ENCODE data around the gene PNMA1.

PNMA1 gene, protein sequence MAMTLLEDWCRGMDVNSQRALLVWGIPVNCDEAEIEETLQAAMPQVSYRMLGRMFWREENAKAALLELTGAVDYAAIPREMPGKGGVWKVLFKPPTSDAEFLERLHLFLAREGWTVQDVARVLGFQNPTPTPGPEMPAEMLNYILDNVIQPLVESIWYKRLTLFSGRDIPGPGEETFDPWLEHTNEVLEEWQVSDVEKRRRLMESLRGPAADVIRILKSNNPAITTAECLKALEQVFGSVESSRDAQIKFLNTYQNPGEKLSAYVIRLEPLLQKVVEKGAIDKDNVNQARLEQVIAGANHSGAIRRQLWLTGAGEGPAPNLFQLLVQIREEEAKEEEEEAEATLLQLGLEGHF

DNA sequence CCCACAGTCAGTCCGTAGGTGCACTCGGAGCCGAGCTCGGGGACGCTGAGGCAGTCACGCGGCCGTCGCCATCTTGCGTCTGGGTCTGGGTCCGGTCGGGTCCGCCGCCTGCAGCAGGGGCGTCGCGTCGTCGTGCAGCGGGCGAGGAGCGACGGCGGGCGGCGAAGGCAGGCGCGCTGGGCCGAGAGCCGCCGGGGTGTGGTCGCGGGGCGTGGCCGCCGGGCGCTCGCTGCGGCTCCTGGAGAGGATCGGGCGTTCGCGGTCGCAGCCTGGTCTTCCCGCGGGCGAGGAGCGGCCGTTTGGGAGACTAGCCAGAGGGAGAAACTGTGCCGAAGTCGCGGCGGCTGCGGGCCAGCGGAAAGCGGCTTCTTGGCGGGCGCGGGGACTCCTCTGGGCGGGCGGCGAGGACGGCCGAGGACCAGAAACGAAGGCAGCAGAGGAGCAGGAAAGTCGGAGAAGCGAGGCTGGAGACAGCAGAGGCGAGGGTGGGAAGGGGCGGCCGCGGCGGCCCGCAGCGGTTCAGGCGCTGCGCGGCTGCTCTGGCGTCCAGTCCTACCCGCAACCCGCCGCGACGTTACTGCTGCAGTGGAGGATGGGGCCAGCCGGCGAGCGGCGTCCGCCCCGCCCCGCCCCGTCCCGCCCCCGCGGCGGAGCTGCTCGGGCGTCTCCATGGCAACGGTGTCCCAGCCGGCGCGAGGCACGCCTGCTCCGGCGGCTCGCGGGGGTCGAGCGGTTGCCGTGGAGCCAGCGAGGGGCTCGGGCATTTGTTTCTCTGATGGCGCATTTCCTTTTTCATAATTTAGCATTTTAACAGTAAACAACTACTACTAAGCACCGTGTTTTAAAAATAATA is at the start of gene PNMA1:
TSS of gene PNMA1 (minus strand) at position 582 of the 853 bp plus-strand sequence. CDS start 745 bp downstream, outside the sequence.
- DNase-seq (ENCODE audit: low read depth): peak; percentile 79

DNA sequence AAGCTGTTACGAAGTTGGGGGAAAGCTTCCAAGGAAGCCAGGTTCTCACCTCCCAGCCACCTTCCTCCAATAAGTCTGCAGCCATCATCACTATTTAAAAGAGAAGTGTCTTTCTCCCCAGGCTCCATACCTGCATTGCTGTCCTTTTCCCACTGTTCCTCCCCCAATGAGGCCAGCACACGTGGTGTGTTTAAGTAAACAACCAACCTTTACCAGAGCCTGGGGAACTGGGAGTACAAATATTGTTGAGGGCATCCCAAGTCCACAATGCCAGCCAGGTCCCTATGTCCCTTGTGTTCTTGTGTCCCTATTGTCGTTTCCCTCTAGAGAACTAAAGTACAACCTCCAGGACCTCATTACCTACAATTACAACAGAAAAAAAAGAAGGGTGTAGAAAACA is 49.2 kb upstream of the PNMA1 start:
- DNase-seq (ENCODE audit: low read depth): no peak

DNA sequence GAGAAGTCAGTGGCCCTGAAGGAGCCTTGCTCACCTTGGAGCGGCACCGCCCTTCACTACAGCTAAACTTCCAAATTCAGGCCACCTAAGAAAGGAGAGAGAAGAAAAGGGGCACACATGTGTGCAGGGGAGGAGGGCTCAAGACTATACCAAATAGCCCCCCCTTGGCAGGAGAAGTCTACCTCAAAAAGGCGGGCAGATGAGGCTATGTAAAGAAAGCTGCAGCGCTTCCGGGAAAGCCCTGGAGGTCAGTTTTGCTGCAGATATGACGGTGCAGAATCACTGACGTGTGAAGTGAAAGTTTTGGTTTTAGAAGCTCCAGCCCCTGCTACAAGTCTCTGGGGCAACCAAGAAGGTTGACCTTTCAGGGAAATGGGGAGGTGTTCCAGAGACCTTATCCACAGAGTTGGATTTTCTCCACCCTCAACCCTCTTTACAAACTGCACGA is 48.2 kb upstream of the PNMA1 start:
- DNase-seq (ENCODE audit: low read depth): no peak

DNA sequence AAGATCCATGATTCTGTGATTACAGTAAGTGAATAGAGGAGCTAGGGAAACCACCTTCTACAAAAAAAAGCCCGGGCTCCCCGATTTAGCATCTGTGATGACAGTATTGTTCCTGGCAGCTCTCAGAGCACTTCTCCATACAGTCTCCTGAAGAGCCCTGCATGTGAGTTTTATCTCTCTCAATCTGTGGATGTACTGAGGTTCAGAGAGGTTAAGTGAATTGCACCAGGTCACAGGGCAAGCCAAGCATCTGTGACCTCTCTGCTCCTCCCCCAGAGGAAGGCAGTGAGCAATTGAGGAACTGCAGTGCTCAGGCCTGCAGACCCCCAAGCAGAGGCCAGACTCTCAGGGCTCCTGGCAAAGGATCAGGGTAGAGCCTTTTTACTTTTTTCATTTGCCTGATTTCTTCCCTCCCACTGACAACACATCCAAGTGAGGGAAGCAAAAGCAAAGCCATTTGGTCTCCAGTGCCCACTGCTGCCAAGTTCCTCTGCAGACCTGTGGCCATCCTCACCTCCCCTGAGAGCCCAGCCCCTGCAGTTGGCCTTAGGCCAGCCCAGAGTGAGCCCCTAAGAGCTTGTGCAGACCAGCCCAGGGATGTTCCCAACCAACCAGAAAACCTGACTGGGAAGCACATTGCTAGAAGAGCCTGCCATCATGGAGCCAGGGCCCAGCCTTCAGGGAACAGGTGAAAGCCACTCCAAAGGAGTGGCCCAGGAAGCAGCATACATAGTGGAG is 47.6 kb upstream of the PNMA1 start:
- no peak for DNase-seq (ENCODE audit: low read depth)

DNA sequence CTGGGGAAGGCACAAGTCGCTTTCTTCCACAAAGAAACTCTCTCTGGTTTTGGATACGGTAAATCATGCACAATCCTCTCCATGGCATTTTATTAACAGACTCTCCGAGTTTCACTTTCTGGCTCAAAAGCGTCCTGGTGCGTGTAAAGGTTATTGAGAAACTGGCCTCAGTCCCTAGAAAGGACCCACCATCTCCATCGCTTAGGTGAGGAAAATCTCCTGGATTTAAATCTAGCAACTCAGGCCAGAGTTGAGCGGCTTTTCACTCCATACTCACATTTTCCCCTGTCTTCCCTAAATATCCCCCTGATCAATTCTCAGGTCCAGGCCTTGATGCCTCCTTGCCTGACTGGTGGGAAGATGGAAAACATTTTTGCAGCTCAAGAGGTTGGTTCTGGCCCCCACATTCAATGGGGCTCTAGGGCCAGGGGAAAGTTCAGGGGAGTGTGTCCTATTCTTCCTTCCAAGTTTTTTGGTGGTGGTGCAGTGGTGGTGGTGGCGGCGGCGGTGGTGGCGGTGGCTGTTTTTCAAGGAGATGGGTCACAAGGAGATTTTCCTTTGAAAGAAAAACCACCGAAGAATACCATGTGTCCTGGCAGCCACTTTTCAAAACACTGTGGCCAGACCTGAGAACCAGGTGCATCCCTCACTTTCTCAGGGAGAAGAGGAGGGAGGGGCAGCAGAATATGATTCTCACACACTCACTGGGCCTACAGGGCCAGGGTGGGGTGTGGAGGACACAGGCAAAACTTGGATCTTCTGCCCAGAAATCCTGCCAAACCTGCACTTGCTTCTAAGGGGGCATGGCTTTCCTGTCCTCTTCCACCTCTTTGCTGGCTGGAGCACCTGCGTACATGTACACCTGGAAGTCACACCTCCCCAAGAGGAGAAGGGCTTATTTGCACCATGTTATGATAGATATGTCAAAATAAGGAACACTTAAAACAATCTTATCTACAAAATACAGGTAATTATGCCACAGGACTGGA is 46.7 kb upstream of the PNMA1 start:
- no peak for DNase-seq (ENCODE audit: low read depth)

DNA sequence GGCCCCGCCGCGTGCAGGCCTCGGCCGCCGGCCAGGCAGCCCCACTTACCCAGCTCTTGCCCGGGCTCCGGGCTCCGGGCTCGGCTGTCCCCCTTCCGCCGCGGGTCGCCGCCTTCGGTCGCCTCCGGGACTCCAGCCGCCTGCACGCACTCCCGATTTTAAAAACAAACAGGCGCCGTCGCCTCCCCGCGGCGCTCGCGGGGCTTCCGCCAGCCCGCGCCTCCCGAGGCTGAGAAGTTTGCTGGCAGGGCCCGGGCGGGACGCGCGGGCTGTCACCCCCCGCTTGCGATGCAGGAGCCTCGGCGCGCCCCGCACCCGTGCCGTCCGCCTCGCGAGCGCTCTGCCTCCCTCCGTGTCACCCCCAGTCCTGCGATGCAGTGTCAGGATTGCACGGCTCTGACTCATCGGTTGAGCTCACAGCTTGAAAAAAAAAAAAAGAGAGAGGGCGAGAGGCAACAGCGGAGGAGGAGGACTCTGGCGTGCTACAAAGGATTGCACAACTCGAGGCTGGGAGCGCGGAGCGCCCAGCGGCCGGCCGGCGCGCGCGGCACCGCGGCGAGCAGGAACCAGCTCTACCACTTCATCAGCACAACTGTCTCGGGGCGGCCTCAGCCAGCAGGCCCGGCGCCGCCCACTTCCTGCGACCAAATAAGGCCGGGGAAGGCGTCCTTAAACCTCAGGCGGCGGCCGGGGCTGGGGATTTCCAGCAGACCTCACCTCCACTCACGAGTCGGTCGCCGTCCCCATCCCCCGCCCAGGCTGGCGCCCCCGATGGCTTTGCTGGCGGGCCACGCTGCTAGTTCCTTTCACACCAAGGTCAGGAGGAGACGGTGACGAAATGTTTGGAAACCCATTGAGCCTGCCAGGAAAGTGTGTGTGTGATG is 45.8 kb upstream of the PNMA1 start:
- peak; percentile 94 for DNase-seq (ENCODE audit: low read depth)

DNA sequence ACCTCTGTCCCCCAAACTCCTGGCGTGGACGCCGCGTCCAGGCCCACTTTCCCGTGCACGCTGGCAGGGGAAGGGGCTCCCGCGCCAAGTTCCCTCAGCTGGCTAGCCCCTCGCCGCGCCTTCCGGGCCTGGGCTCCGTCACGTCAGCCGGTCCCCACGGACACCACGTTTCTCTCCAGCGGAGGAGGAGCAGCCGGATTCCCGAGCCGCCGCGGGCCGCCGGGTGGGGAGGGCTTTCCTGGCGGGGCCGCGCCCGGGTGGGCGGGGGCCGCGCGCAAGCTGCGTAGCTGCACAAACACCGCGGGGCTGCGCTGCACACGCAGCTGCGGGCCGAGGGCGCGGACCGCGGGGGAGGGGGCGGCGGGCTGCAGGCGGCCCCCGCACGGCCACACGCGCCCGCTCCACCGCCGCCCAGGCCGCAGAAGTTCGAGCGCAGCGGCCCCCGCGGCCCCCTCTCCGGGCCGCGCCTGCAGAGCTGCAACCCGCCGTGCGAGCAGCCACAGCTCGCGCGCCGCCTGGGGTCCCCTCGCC is 45.1 kb upstream of the PNMA1 start:
- DNase-seq (ENCODE audit: low read depth): peak; percentile 41

DNA sequence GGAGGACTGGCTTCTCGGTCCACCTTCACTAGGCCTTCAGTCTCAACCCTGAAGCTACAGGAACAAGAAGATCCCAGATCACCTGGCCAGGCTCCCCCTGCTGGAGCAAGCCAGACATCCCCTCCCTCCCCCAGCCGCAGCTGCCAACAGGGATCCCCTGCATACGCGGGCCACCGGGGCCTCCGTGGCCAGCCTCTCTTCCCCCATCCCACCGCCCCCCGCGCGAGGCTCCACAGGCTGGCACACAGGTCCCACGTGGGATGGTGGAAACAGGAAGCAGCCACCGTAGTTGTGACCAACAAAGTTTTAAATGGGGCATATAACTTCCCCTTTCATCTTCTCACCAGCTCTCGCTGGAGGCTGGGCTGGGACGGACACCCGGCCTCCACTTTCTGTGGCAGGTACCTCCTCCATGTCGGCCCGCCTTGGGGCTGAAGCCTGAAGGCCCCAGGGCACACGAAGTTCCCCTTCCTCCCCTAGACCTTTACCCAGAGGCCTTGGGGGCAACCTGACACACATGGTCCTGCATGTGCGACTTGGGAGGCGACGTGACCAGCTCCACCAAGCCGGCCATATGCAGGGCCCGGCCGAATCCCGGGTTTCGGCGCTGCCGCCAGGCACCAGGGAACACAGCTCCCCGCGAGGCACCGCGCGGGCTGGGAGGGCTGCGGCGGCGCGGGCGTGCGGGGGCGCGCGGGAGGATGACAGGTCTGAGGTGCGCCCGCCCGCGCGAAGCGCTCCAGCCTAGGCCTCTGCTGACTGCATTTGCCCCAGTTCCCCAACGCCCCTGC is 44.4 kb upstream of the PNMA1 start:
- DNase-seq (ENCODE audit: low read depth): peak; percentile 60

DNA sequence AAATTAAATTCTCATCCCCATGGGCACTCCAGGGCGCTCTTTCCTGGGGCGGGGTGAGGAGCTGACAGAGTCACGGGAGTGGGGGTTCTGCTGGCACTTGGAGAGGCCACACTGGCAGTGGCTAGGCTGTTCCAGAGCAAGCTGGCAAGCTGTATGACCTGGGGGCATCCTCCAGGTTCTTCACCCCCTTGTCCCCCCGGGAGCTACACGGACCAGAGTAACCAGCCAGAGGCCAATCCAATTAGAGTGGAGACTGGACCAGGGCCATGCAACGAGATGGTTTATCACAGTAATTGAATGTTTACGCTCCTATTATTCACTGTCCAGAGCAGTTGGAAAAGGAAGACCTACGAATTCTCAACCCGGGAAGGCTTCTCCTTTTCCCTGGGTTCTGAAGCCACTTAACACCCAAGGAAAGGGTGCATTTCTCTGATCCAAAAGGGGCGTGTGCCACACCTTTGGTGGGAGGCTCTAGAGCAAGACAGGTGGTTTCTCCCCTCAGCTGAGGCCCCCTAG is 43.8 kb upstream of the PNMA1 start:
- DNase-seq (ENCODE audit: low read depth): no peak

DNA sequence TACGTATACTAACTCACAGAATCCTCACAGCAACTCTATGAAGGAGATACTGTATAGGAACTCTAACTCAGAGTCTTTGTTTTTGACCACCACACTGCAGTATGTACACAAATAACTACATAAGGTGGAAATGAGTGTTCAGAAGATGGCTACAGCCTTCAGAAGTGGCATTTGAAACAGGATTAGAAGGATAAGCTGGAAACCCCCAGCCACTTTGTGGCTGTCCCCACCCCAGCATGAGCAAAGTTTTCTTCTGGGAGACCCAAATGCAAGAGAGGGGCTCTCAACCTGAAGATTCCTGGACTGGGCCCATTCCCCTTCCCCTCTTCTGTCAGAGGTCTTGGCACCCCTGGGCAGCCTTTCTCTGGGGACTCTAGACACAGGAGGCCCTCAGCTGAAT is 43.2 kb upstream of the PNMA1 start:
- DNase-seq (ENCODE audit: low read depth): no peak

DNA sequence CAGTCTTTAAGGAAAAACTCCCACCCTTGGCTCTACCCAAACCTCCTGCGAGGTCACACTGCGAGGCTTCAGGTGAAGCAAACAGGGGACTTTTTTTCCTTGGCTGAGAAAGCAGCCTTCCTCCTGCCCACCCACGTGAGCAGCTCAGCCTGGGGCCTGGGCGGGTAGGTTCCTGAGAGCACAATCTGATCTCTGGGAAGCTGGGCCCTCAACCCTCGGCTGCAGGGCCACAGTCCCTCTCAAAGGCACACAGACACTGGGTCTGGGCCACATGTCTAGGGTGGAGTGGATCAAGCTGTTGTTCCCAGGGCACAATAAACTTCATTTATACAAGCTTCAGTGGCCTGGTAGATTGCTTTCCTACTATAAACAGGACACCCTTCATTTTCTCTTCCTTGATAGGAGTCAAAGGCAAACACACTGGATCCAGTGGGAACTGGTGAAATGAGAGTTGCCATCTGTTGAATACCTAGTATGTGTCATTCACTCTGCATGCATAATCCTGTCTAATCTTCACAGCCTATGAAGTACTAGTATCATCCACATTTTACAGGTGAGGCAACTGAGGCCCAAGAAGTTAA is 41.3 kb upstream of the PNMA1 start:
- no peak for DNase-seq (ENCODE audit: low read depth)

DNA sequence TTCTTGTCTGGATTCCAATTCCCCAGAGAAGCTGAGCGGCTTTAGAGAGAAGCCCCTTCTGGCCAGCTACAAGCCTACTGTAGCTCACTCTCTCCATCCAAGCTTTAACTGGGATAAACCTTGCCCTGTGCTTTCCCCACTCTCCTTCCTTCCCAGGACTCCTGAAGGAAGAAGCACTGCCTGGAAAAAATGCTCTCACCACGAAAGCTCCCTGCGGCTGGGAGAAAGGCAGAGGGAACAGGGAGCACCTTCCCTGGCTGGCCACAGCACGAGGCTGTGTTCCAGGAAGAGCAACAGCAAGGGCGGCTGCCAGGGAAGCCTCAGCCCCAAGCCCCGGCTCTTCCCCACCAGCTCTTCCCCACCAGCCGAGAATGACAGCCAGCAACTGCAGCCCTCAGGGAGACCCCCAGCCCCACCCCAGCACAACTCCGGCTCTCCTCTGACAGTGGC is 40.8 kb upstream of the PNMA1 start:
- no peak for DNase-seq (ENCODE audit: low read depth)

DNA sequence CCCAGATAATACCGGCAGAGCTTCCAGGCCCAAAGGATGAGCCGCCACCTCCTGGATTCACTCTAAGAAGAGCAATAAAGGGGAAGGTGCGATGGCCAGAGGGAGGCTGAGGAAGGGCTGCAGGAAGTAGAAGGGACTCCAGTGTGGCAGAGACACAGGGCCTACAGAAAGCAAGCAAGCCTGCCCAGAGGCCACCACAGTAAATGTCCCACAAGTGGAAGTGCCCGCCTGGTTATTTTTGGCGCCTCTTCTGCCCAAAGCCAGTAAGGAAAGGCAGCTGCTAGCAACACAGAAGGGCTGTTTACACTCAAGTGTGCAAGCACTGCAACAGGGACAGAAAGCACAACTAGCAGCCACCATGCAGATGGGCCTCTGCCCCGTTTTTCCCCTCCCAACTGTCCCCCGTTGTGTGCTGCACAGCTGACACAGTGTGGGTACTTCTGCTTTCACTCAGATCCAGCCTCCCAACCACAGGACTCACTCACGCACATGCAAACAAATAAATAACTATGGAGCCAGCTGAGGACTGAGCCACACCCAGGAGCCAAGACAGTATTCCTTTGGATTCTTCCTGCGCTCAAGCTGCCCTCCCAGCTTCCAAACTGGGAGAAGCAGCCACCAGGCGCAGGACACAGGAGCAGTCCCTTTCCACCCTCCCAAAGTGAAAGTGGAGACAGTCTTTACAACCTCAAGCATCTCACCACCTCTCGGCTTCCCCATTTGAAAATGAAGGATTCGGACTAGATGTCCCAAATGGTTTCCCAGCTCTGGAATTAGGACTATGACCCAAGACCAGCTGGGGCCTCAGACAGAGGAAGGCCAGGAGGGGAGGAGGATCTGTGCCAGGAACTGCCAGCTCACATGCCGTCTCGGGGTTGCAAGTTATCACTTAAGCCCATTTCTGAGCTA is 40.0 kb upstream of the PNMA1 start:
- DNase-seq (ENCODE audit: low read depth): no peak

DNA sequence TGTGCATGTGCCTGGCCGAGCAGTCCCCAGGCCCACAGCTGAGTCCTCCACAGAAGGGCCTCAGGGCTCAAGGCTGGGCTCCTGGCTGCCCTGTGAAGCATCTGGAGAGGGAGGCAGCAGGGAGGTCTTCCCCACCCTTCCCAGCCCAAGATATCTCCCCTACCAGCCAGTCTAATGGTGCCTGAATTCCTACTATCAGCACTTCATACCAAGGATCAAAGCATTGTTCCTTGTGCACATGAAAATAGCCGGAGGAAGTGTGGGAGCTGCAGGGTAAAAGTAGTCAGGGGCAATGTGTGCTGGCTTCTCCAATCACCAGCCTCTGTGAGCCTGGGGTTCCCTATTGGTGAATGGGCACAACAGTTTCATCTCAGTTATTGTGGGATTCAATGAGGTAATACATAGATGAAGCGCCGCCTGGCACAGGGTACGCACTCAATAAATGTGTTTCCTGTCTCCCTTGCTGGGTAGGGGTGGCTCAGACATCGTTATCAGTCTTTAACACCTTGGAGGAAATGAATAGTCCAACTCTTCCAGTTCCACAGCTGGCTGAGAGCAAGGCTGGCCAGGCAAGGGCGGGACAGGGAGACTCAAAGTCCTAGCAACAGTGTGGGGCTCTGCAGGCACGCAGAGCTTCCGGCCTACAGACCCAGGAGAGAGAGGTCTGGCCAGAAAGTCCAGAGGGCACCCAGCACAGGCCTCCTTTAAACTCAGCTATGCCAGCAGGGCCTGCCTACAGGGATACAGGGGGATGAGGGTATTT is 39.1 kb upstream of the PNMA1 start:
- DNase-seq (ENCODE audit: low read depth): no peak

DNA sequence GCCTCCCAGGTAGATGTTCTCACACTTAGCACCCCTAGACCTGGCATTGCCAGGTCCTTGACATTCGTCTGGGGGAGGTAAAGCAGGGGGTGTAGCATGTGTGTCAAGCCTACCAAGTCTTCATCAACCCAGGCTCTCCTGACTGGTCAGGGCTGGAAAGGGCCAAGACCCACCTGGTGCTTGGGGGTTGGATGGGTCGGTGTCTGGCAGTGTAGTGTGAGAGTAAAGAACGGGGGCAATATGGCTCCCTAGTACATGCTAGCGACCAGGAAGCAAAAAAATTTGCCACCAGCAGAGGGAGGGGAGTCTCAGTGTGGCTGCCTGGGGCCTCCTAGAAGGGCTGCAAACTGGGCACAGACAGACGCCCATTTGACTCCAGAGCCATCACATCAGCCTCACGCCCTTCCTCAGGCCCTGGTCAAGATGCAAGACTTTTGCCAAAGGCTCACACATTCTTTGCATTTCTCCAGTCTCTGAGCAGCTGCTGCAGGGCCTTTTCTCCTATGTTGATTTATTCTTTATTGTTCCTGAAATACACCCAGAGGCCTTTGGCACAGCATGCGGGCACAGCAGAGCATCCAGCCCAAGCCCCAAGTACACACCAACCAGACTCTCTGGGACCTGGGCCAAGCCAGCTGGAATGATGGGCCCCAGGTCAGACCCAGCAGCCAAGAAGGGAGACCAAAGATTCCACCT is 38.3 kb upstream of the PNMA1 start:
- DNase-seq (ENCODE audit: low read depth): no peak

DNA sequence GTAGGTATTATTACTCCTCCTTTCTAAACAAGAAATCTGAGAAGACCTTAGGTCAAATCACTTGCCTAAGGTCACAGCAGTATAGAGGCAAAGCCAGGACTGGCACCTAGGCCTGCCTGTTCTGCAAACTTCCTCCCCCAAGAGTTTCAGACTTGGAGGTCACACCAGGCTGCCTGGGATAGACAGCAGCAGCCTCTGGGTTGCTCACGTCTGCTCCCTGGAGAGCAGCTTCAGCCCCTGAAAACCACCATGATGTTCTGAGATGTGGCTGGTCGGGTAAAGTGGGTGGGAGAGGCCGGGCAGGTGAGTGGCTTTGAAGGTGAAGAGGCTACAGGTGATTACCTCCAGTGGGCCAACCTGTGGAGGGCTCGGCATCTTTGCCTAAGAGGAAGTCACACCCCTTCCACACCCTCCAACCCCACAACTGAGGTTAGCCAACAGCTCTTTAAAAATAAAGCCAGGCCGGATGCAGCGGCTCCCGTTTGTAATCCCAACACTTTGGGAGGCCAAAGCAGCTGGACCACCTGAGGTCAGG is 37.0 kb upstream of the PNMA1 start:
- no peak for DNase-seq (ENCODE audit: low read depth)
